ENCODE data around the gene CTAG2.
"Not testable (repeated sequence)": the region's sequence is repeated elsewhere in the genome, so short reads cannot be mapped to it uniquely, and the experiment has no call there.

CTAG2 gene

DNA sequence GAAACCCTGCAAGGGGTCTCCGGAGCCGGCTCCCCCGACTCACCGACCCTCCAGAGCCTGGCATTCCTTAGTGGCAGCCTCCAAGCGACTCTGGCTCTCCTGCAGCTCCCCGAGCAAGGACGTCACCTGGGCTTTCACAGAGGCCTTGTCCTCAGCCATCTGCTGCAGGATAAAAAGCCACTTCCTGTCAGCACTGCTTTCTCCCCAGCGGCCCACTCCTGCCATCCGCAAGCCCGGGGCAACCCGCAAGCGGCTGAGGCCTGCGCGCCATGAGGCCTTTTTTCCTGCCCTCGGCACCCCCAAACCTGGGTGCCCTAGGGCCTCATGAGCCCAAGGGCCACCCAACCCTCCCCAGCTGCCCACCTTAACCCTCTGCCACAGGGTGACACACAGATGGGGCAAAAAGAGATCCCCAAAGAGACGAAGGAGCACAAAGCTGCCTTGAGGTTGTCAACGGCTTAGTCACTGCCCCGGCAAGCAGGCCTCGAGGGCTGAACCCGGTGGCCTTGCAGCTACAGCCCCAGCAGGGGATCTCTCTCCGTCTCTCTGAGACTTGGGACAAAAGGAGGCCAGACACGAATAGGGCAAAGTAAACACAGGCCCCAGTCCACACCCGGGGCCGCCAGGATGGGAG is 7.5 kb downstream of the CTAG2 start:
- DNase-seq = not testable (repeated sequence)

DNA sequence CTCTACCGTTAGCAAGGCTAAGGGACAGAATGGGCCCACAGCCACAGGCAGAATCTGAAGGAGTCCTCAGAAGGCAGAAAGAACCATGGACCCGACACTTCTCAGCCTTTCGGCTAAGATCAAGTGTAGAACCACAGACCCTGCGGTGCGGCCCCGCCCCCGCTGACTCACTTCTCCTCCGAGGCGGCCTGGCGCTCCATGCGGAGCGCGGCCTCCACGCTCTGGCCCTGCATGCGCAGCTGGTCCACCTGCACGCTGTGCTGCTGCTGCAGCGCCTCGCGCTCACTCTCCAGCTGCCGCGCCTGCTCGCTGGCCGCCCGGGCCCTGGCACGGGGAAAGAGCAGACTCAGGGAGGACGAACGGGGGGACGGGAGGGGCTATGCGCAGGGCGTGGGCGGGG is 9.7 kb downstream of the CTAG2 start:
- DNase-seq = not testable (repeated sequence)

DNA sequence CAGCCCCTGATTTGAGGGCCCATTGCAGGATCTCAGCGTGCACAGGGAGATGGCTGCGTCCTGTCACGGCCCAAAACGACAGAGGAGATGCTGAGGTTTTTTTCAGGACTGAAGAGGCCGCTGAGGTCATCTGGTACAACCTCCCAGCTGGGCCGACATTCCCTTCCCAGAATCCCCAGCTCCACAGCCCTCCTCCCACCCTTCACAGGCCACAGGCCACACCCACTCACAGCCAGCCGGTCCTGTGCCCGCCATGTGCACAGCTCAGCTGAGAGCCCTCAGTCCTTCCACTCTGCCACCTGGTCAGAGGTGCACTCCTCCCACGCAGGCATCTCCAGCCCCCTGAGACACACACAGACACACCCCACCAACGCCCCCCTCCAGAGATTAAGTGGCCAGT is 11.6 kb downstream of the CTAG2 start:
- not testable (repeated sequence) for DNase-seq

DNA sequence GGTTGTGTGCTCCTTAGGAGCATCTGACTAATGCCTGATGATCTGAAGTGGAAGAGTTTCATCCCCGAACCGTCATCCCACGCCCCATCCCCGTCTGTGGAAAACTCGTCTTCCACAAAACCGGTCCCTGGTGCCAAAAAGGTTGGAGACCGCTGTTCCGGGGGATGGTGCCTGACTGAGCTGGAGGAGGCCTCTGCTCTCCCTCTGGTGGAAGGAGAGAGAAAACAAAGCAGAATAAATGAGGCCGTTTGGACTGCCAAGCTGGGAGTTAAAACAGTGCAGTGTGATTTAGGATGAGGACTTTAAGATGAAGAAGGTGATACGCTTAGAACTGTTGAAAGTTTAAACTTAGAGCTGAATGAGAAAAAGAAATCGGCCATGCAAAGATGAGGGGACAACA is 19.7 kb downstream of the CTAG2 start:
- DNase-seq = not testable (repeated sequence)

DNA sequence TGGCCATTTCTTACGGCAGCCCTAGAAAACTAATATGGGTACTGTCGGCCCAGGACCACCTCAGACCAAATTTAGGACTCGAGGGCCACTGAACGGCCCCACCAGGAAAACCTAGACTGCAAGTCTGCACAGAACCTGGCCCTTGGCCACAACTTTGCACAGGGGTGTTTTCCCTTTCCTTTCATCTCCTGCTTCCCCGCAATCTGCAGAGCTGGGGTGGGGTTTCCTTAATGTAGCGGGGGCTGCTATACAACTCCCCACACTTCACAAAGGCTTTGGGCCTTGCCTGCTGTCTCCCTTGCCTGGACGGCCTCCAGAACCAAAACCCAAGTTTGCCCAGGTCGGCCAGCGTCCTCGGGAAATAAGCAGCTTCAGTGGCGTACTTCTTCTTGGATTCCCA is 22.4 kb downstream of the CTAG2 start:
- not testable (repeated sequence) for DNase-seq

DNA sequence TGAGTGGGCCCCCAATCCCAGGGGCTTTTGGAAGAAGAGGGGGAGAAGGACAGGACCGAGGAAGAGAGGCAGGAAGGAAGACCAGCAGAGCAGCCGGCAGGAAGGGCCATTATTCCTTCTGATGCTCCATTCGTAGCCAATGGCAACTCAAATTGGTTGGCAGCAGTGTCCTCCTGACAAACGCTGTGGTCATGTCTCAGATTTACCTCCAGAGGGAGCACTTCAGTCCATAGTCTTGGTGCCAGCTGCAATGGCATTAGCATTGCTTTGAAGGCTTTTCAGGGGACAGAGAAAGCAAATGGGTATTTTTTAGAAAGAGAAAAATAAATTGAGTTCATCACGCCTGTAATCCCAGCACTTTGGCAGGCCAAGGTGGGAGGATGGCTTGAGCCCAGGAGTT is 24.4 kb downstream of the CTAG2 start:
- DNase-seq = not testable (repeated sequence)

DNA sequence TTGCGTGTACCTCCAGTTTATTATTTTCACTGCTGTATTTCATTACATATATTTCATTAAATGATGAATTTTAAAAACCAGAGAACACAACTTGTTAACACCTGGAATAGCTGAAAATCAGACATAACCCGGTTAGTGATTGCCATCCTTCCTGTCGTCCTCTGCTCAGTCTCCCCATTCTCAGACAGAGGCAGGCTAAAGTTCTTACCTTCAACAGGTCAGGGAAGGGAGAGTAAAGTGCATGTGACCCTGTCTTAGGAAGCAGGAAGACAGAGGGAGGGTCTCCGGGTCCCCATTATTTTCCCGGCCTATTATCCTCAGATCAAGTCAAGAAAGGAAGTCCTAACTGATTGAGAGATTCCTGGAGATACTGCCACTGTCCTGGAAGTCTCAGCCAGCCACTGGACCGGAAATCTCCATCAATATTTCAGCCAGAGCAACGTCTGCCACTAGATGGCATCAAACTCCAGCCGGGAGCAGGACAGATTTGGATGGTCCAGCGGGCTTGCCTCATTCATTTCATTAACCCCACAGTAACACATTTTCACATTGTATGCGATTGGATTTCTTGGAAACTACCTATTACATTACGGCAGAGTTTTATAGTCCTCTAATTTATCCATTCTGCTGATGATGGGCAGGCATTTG is 32.5 kb downstream of the CTAG2 start:
- not testable (repeated sequence) for DNase-seq

DNA sequence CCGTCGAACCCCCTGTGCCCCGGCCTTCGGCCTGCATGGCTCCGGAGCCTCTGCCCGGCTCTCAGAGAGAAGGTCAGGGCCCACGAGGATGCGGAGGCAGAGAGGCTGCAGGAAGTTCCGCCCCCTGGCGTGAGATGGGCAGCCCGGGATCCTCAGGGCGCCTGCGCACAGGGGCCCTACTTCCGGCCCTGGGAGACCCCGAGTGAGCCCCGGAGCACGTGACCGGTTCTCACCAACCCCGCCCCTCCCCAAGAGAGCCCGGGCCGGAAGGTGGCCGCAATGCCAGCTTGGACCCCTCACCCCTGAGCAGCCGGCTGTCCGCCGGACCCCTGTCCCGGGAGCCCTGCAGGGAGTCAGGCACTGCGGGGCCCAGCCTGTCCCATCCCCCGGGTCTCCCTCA is 34.2 kb downstream of the CTAG2 start, which contains the start of gene CTAG1B:
CTAG1B (minus strand) TSS at position 101 of the 400 bp plus-strand sequence; CDS start at position 37, 64 bp downstream.
- not testable (repeated sequence) for DNase-seq

DNA sequence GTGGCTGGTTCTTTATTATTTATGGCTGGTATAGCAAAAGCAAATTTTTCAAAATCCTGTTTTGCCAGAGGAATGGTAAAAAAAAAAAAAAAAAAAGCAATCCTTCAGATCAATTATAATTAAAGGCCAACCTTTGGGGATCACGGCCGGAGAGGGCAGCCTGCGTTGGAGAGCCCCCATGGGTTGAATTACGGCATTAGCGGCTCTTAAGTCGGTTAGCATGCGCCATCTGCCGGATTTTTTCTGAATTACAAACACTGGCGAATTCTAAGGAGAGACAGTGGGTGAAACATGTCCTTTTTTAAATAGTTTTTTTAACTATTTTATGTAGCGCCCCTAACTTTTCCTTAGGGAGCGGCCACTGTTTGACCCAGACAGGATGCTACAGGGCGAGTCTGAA is 39.8 kb downstream of the CTAG2 start:
- not testable (repeated sequence) for DNase-seq

DNA sequence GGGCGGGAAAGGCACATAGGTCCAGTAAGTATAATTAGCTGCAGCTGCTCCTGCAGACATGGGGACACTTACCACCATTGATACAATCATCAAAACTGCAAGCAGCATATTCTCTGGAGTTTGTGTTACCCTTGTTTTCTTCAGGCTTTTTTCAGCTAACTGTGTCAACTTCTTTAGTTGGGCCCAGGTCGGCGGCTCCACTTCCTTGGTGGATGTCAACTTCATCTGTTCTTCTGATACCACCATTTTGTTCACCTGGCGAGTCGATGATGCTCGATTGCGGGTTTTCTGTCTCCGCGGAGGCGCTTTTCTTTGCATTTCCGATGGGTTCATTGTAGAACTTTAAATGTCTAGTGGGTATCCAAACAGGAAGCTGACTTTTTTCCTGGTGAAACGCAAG is 42.2 kb downstream of the CTAG2 start:
- not testable (repeated sequence) for DNase-seq

DNA sequence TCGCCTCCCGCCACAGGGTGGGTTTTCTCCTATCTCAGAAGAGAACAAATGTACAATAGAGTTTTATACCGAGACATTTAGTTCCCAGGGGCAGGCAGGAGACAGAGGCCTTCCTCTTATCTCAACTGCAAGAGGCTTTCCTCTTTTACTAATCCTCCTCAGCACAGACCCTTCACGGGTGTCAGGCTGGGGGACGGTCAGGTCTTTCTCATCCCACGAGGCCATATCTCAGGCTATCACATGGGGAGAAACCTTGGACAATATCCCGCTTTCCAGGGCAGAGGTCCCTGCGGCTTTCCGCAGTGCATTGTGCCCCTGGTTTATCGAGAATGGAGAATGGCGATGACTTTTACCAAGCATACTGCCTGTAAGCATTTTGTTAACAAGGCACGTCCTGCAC is 44.6 kb downstream of the CTAG2 start:
- not testable (repeated sequence) for DNase-seq

DNA sequence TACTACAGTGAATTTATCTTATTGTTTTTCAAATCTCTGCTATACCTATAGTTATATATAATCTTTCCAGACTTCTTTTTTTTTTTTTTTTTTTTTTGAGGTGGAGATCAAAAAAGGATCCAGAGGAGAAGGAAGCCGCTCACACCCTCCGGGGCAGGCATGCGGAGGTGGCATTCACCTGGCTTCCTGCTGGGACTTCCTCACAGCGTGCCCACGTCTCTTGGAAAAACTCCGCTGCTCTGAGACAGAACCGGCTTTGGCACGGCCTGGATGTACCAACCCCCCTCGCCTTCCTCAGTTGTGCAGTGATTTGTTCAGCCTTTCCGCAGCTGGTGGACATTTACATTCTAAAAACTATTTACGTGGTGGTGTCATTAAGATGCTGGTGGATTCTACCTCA is 45.4 kb downstream of the CTAG2 start:
- not testable (repeated sequence) for DNase-seq

DNA sequence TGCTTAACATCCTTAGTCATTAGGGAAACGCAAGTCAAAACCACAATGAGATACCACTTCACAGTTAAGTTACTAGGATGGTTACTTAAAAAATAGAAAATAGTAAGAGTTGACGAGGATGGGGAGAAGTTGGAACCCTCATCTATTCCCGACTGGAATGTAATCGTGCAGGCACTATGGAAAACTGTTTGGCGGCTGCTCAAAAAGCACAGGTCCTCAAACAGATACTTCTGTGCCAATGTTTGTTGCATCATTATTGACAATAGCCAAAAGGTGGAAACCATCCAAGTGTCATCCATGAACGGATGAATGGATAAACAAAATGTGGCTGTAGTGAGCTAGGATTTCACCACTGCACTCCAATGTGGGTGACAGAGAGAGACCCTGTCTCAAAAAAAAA is 46.0 kb downstream of the CTAG2 start:
- DNase-seq = no peak

DNA sequence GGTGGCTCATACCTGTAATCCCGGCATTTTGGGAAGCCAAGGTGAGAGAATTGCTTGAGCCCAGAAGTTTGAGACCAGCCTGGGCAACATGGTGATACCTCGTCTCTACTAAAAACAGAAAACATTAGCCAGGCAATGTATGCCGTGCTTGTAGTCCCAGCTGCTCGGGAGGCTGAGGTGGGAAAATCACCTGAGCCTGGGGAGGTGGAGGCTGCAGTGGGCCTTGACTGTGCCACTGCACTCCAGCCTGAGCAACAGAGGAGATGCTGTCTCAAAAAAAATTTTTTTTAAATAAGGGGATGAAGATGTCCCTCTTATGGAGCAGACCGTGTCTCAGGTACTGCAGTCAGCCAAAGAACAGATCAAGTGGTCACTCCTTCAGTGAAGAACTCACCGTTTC is 47.8 kb downstream of the CTAG2 start:
- DNase-seq = no peak

DNA sequence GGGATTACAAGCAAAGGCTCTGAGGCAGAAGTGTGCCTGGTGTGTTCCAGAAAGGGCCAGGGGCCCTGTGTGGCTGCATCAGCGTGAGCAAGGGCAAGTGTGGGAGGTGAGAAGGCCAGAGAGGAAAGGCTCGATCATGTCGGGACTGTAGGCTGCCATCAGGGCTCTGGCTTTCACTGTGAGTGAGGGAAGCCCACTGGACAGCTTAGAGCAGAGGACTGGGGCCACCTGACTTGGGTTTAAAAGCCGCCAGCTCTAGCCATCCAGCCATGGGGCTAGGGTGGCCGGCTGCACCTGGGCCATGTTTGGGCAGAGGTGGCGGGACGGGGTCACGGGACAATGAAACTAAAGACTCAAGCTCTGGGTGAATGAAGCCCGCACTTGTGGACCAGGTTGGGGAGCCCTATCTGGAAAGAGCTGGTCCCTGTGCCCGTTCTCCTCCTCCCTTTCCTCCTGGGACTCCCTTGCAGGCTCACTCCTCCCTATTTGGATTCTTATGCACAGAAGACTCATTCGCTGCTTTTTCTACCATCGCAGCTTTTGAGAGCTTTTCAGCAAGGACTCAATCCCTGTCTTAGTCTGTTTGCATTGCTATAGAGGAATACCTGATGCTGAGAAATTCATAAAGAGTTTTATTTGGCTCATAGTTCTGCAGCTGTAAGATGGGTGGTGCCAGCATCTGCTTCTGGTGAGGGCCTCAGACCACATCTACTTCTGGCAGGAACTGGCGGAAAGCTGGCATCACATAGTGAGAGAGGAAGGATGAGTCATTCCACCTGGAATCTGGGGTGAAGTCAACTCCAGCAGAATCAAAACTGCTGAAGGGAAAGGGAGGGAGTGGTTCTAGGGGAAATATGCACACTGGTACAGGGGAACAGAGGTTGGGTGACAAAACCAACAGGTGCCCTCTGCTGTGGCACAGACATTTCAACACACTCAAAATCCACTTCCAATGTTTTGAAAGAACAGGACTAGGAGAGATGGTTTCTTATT is 49.6 kb downstream of the CTAG2 start:
- DNase-seq = peak; percentile 77

DNA sequence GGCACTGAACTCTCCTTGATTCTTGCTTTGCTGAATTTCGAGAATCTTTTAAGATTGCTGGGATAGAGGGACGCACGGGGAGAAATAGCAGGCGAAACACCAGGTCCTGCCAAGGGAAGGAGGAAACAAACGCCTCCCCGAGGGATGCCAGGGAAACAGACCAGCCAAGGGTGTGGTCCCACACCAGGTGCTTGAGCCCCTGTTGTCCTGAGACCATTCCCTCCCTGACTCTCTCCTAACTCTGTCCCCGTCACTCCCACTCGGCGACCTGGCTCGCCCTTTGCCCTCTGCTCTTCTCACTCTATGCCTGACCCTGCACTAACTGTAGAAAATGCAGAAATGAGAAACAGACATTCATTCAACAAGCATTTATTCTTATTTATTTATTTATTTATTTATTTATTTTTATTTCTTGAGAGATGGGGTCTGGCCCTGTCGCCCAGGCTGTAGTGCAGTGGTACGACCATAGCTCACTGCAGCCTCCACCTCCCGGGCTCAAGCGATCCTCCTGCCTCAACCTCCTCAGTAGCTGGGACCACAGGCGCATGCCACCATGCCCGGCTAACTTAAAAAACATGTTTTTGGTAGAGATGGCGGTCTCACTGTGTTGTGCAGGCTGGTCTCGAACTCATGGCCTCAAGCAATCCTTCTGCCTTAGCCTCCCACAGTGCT is 50.5 kb downstream of the CTAG2 start:
- DNase-seq = no peak

DNA sequence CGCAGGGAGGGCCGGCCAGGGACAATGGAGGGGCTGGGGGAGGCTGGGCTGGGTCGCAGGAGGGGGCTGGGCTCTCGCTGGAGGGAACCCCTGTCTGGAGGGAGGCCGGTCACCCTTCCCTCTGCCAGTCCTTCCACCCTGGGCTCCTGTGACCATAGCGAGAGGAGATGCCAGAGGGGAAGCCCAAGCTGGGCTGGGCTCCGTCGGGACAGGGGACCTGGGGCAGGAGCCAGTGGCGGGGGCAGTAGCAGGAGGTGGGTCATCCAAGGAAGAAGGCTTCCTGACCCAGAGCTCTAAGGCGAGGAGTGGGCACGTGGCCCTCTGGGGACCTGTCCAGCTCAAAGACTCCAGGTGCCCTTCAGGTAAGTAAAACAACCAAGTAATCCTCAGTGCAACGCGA is 51.2 kb downstream of the CTAG2 start:
- DNase-seq = no peak
